Fibroblast of mammary gland (primary cell): ENCODE results near the gene DCAF8L2.

Experiments used
- DNase-seq: peaks from one replicate; pipeline ENCODE4 v3.0.0-alpha.2; 2010; ENCODE audit warnings: low read depth
- H3K4me3 ChIP-seq: 2 replicates; pipeline ENCODE4 v1.5.1; 2011; ENCODE audit warnings: low read depth, mild to moderate bottlenecking, low read length, moderate library complexity; ENCODE audit not compliant: control insufficient read depth
- TF ChIP-seq, protein P1 (sequence below): conservative IDR thresholded peaks from 2 replicates; pipeline ENCODE4 v1.5.1; 2011; ENCODE audit warnings: low read depth, low read length, inconsistent platforms; ENCODE audit not compliant: control insufficient read depth, insufficient read depth

DCAF8L2 gene

GRCh38 chrX:27575565-27575964, 14.6 kb upstream of the DCAF8L2 start:
- DNase-seq, result no peak
- TF ChIP-seq, protein P1, sequence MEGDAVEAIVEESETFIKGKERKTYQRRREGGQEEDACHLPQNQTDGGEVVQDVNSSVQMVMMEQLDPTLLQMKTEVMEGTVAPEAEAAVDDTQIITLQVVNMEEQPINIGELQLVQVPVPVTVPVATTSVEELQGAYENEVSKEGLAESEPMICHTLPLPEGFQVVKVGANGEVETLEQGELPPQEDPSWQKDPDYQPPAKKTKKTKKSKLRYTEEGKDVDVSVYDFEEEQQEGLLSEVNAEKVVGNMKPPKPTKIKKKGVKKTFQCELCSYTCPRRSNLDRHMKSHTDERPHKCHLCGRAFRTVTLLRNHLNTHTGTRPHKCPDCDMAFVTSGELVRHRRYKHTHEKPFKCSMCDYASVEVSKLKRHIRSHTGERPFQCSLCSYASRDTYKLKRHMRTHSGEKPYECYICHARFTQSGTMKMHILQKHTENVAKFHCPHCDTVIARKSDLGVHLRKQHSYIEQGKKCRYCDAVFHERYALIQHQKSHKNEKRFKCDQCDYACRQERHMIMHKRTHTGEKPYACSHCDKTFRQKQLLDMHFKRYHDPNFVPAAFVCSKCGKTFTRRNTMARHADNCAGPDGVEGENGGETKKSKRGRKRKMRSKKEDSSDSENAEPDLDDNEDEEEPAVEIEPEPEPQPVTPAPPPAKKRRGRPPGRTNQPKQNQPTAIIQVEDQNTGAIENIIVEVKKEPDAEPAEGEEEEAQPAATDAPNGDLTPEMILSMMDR, result no peak
- no peak overlapping the region for H3K4me3 ChIP-seq

DNA sequence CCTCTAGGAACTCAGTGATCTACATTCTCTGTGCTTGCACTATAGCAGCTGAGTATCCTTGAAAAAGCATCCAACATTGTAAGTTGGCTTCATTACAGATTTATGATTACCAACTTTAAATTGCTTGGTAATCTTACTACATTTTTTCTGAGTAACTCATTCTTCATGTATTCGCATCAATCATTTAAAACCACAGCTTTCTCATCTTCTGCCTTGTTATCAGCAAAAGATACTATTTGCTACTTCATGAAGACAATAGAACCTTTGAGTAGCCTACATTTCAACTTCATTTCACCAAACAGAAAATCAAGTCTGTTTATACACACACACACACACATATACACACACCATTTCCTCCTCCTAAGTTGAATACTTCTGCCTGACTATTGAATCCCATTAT, 6.2 kb upstream of the DCAF8L2 start:
- no peak for DNase-seq
- no peak overlapping the region for H3K4me3 ChIP-seq
- TF ChIP-seq, protein P1, result no peak

DNA sequence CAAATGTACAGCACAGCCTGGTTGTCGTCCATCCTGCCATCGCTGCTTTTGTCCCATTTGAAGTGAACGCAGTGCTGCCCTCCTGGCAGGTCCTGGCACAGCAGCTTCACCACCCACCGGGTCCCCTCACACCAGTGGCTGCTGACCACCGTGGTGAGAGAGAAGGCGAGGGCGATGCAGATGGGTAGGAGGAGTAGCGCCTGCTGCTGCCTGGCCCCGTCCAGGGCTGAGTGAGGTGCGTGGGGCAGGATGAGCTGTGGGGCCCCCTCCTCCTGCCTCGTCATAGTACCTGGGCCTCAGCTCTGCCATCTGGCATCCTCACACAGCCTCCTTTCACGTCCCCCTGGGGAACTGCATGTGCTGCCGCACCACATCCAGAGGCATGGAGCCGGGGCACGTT, 1.8 kb downstream of the DCAF8L2 start:
- DNase-seq, result no peak
- no peak overlapping the region for H3K4me3 ChIP-seq
- TF ChIP-seq, protein P1, result no peak

- no peak overlapping the region for H3K4me3 ChIP-seq
- TF ChIP-seq, protein P1, result no peak
- DNase-seq, result no peak
These were observed 7.4 kb downstream of the DCAF8L2 start for GRCh38 chrX:27597508-27597907.

DNA sequence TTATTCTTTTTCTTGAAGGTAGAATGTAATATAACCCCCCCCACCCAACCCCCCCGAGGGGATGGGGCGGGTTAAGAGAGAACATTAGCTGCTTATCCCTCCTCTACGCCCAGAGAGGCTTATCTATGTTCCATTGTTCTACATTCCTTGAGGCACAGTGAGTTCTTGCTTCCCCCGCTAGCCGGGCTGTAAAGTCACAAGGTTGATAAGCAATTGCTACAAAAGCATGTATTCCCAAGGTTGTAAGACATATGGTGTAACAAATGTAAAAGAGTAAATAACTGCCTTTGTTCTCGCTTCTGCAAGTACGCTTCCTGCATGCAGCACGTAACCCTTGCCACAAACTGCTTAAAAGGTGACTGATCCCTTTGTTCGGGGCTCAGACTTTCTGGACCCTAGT, 8.2 kb downstream of the DCAF8L2 start:
- TF ChIP-seq, protein P1, result no peak
- no peak for DNase-seq
- H3K4me3 ChIP-seq, result no peak overlapping the region

GRCh38 chrX:27599928-27600327, 9.8 kb downstream of the DCAF8L2 start:
- H3K4me3 ChIP-seq, result no peak overlapping the region
- DNase-seq, result peak; percentile 4
- TF ChIP-seq, protein P1, result no peak

DNA sequence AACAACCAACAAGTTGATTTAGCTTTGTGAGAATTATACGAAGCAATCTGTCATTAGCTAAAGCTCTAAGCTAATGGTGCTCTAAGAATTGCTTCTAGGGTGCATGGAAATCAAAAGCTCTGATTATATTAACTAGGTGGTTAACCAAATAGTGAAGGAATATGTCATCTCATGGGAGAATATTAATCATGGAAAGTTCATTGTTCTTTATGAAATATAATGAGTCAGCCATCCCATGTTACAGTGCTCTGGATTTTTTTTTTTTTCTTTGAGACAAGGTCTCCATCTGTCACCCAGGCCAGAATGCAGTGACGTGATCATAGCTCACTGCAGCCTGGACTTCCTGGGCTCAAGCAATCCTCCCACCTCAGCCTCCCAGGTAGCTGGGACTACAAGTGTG, 10.5 kb downstream of the DCAF8L2 start:
- H3K4me3 ChIP-seq, result no peak overlapping the region
- TF ChIP-seq, protein P1, result no peak
- no peak for DNase-seq
